Vagina (tissue), 2 donors: Measurements from ENCODE around the gene MTCL1. TPM values are rescaled to one million over a fixed set of nuclear protein-coding genes. Genes with fewer than 3 reads are reported as not detected.

Source experiments
- DNase-seq, 2 donors: peaks; one replicate each; pipeline ENCODE4 v3.0.0-alpha.2; 2017; ENCODE audit errors: extremely low spot score in 2 of 2
- H3K27ac ChIP-seq: fragments of 200-600 bp; sonication (generic); one replicate; pipeline ENCODE4 v1.5.1; 2019
- H3K27me3 ChIP-seq: fragments of 200-600 bp; sonication (generic); one replicate; pipeline ENCODE4 v1.5.1; 2019
- H3K36me3 ChIP-seq, 2 donors: fragments of 200-600 bp; sonication (generic); one replicate each; pipeline ENCODE4 v1.5.1; 2017 to 2019
- H3K4me1 ChIP-seq: fragments of 200-600 bp; sonication (generic); one replicate; pipeline ENCODE4 v1.5.1; 2019
- H3K4me3 ChIP-seq, 2 donors: fragments of 200-600 bp; sonication (generic); 1 replicate in 1 of 2; 2 replicates in 1 of 2; pipeline ENCODE4 v1.5.1; 2016 to 2019
- H3K9me3 ChIP-seq: fragments of 200-600 bp; sonication (generic); one replicate; pipeline ENCODE4 v1.5.1; 2019
- POLR2A ChIP-seq, 2 donors: fragments of 450-650 bp; IDR thresholded peaks; one replicate each; pipeline ENCODE4 v1.6.1; 2017; ENCODE audit warnings: antibody characterized with exemption in 2 of 2, mild to moderate bottlenecking in 2 of 2, moderate library complexity in 2 of 2
- POLR2AphosphoS5 ChIP-seq, 2 donors: sonication (generic); formaldehyde crosslinking; IDR thresholded peaks; one replicate each; pipeline ENCODE4 v1.9.0; 2017; ENCODE audit warnings: antibody characterized with exemption in 2 of 2, mild to moderate bottlenecking in 2 of 2, low read depth in 1 of 2; ENCODE audit not compliant: insufficient read depth in 1 of 2
- intact Hi-C: fragments of 100-400 bp; cut with DNase I; formaldehyde crosslinking; loops from one replicate; pipeline ENCODE4 v1.15.1; 2023
- total RNA-seq: library from RNA; depleted of rRNA; stranded (reverse); fragments of >200 nt; gene quantifications from one replicate; pipeline ENCODE4 v1.2.3, GENCODE V29; 2016
- TF ChIP-seq, protein P1 (sequence below), 3 experiments: fragments of 450-650 bp in 2 of 3; fragments of 200-600 bp in 1 of 3; sonication (generic) in 1 of 3; IDR thresholded peaks; one replicate each; pipeline ENCODE4 v1.5.1; 2017 to 2019; ENCODE audit warnings: antibody characterized with exemption in 3 of 3, mild to moderate bottlenecking in 2 of 3, moderate library complexity in 2 of 3

The MTCL1 gene
- total RNA-seq, 1 donor from 2014 or later = 23.6 TPM

DNA sequence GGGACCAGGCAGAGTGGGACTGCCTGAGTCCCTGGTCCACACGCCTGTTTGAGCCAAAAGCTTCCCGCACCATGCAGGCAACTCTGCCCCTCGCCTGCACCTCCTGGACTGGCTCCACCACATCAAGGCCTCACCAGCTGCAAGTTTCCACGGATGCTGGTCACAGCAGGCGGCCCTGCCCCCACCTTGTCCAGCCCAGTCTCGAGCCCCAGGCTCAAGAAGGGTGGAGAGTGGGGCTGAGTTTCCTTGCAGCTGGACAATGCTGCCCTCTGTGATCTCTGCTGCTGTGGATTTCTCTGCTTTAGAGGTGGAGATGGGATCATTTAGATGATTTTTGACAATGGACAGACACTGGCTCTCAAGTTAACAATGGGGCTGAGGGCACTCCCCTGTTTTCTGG is 74.9 kb downstream of the MTCL1 start:
- H3K27ac ChIP-seq = no peak overlapping the region
- TF ChIP-seq, protein P1, sequence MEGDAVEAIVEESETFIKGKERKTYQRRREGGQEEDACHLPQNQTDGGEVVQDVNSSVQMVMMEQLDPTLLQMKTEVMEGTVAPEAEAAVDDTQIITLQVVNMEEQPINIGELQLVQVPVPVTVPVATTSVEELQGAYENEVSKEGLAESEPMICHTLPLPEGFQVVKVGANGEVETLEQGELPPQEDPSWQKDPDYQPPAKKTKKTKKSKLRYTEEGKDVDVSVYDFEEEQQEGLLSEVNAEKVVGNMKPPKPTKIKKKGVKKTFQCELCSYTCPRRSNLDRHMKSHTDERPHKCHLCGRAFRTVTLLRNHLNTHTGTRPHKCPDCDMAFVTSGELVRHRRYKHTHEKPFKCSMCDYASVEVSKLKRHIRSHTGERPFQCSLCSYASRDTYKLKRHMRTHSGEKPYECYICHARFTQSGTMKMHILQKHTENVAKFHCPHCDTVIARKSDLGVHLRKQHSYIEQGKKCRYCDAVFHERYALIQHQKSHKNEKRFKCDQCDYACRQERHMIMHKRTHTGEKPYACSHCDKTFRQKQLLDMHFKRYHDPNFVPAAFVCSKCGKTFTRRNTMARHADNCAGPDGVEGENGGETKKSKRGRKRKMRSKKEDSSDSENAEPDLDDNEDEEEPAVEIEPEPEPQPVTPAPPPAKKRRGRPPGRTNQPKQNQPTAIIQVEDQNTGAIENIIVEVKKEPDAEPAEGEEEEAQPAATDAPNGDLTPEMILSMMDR (IDR thresholded peaks at IDR 0.05) = no peak
- TF ChIP-seq POLR2A (IDR thresholded peaks at IDR 0.05) (no peak), POLR2AphosphoS5 (IDR thresholded peaks at IDR 0.05; ENCODE audit: insufficient read depth in 1 of 2, low read depth in 1 of 2) (no peak)
- peaks cover 5% of the 10 kb centered on the region for H3K4me1 ChIP-seq
- peaks cover 0 to 3% of the 10 kb centered on the region in 2 donors for H3K36me3 ChIP-seq
- intact Hi-C loops = no loop called here
- H3K4me3 ChIP-seq = no peak overlapping the region
- no peaks in the 10 kb centered on the region for H3K9me3 ChIP-seq
- DNase-seq = no peak
- H3K27me3 ChIP-seq = no peaks in the 10 kb centered on the region

DNA sequence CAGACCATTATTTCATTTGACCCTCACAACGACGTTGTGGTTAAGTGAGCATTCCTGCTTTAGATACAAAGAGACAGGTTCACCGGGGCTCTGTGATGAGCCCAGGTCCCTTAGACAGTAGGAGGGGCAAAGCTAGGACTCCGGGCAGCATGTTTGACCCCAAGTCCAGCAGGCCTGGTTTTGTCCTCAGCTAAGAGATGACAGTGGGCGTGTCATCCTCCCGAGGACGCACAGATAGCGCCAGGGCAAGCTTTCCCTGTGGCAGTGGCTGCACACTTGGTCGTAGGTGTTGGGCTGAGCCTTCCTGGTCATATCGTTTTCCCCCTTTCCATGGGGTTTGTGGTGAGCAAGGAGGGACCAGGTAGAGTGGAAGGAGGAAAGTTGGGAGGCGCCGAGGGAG is 76.3 kb downstream of the MTCL1 start:
- Histone ChIP-seq H3K4me3 (no peak overlapping the region), H3K9me3 (no peaks in the 10 kb centered on the region), H3K4me1 (peaks cover 7% of the 10 kb centered on the region), H3K36me3 (peaks cover 0 to 8% of the 10 kb centered on the region in 2 donors), H3K27ac (no peak overlapping the region), H3K27me3 (no peaks in the 10 kb centered on the region)
- TF ChIP-seq POLR2A (IDR thresholded peaks at IDR 0.05) (no peak), POLR2AphosphoS5 (IDR thresholded peaks at IDR 0.05; ENCODE audit: insufficient read depth in 1 of 2, low read depth in 1 of 2) (no peak)
- TF ChIP-seq, protein P1 (IDR thresholded peaks at IDR 0.05) = no peak
- intact Hi-C loops = no loop called here
- peak in 1 of 2 donors; percentile 67 for DNase-seq

- Histone ChIP-seq H3K4me1 (peaks cover 15% of the 10 kb centered on the region), H3K27ac (no peak overlapping the region), H3K27me3 (no peaks in the 10 kb centered on the region), H3K9me3 (no peaks in the 10 kb centered on the region), H3K4me3 (no peak overlapping the region), H3K36me3 (peaks cover 0 to 8% of the 10 kb centered on the region in 2 donors)
- intact Hi-C loops = no loop called here
- DNase-seq = no peak
- TF ChIP-seq POLR2AphosphoS5 (IDR thresholded peaks at IDR 0.05; ENCODE audit: insufficient read depth in 1 of 2, low read depth in 1 of 2) (no peak), POLR2A (IDR thresholded peaks at IDR 0.05) (no peak)
- TF ChIP-seq, protein P1 (IDR thresholded peaks at IDR 0.05) = no peak
These were observed 78.1 kb downstream of the MTCL1 start for GRCh38 chr18:8783335-8783993.

DNA sequence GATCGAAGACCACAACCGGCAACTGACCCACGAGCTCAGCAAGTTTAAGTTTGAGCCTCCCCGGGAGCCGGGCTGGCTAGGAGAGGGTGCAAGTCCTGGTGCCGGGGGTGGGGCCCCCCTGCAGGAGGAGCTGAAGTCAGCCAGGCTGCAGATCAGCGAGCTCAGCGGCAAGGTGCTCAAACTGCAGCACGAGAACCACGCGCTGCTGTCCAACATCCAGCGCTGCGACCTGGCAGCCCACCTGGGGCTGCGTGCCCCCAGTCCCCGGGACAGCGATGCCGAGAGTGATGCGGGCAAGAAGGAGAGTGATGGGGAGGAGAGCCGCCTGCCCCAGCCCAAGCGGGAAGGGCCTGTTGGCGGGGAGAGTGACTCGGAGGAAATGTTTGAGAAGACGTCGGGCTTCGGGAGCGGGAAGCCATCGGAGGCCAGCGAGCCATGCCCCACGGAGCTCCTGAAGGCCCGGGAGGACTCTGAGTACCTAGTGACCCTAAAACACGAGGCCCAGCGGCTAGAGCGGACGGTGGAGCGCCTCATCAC is 78.7 kb downstream of the MTCL1 start:
- Histone ChIP-seq H3K4me1 (peaks cover 15% of the 10 kb centered on the region), H3K9me3 (no peaks in the 10 kb centered on the region), H3K27ac (no peak overlapping the region), H3K4me3 (no peak overlapping the region), H3K36me3 (peaks cover 0 to 8% of the 10 kb centered on the region in 2 donors), H3K27me3 (no peaks in the 10 kb centered on the region)
- no peak for DNase-seq
- TF ChIP-seq POLR2AphosphoS5 (IDR thresholded peaks at IDR 0.05; ENCODE audit: insufficient read depth in 1 of 2, low read depth in 1 of 2) (no peak), POLR2A (IDR thresholded peaks at IDR 0.05) (no peak)
- TF ChIP-seq, protein P1 (IDR thresholded peaks at IDR 0.05) = no peak
- intact Hi-C loops = no loop called here

DNA sequence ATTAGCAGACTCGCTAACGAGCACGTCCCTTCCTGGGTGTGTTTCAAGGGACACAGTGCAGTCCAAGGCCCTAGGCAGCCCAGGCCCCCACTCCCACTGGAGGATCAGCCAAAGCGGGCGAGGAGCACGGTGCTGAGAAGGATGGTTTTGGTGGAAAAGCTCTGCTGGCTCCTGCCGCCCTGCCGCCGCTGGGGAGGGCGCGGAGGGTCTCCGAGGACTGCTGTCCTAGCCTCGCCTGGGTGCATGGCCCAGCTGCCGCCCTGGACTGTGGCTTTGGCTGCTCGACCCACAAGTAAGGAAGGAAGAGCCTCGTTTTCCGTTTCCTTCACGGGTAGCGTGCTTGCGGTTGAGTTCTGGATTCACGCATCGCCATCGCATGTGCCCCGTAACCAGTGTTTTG is 79.9 kb downstream of the MTCL1 start:
- TF ChIP-seq POLR2AphosphoS5 (IDR thresholded peaks at IDR 0.05; ENCODE audit: insufficient read depth in 1 of 2, low read depth in 1 of 2) (no peak), POLR2A (IDR thresholded peaks at IDR 0.05) (no peak)
- TF ChIP-seq, protein P1 (IDR thresholded peaks at IDR 0.05) = no peak
- H3K27ac ChIP-seq = no peak overlapping the region
- no peaks in the 10 kb centered on the region for H3K9me3 ChIP-seq
- DNase-seq = no peak
- intact Hi-C loops = no loop called here
- peaks cover 15% of the 10 kb centered on the region for H3K4me1 ChIP-seq
- H3K36me3 ChIP-seq = peaks cover 0 to 8% of the 10 kb centered on the region in 2 donors
- no peak overlapping the region for H3K4me3 ChIP-seq
- no peaks in the 10 kb centered on the region for H3K27me3 ChIP-seq
